H9 (cell line): ENCODE measurements around the gene ADTRP. TPM values are rescaled to one million over a fixed set of nuclear protein-coding genes. Genes with fewer than 3 reads are reported as not detected.

Experiments used
- DNase-seq: peaks from one replicate; pipeline ENCODE4 v3.0.0-alpha.2; 2017
- H2AFZ ChIP-seq: one replicate; pipeline ENCODE4 v1.6.1; 2013; ENCODE audit warnings: mild to moderate bottlenecking, low read length, control low read depth, moderate library complexity
- H2AK5ac ChIP-seq: 2 replicates; pipeline ENCODE4 v1.6.1; 2013; ENCODE audit warnings: low read length, control low read depth, mixed read lengths; ENCODE audit not compliant: insufficient read length
- H2BK120ac ChIP-seq: one replicate; pipeline ENCODE4 v1.6.1; 2013; ENCODE audit warnings: low read depth, mild to moderate bottlenecking, low read length, control low read depth, inconsistent platforms; ENCODE audit not compliant: poor library complexity, severe bottlenecking
- H2BK12ac ChIP-seq: 2 replicates; pipeline ENCODE4 v1.6.1; 2013; ENCODE audit warnings: low read length, control low read depth, mixed read lengths, low read depth; ENCODE audit not compliant: insufficient read length
- H2BK15ac ChIP-seq: 2 replicates; pipeline ENCODE4 v1.6.1; 2013; ENCODE audit warnings: low read depth, low read length, control low read depth
- H2BK20ac ChIP-seq: one replicate; pipeline ENCODE4 v1.6.1; 2013; ENCODE audit warnings: low read depth, mild to moderate bottlenecking, low read length, control low read depth, inconsistent platforms; ENCODE audit not compliant: poor library complexity, severe bottlenecking
- H2BK5ac ChIP-seq: 2 replicates; pipeline ENCODE4 v1.6.1; 2013; ENCODE audit warnings: low read length, control low read depth, mixed read lengths; ENCODE audit not compliant: insufficient read length
- H3K14ac ChIP-seq: 2 replicates; pipeline ENCODE4 v1.6.1; 2013; ENCODE audit warnings: low read length, control low read depth; ENCODE audit not compliant: insufficient read depth
- H3K18ac ChIP-seq: 2 replicates; pipeline ENCODE4 v1.6.1; 2013; ENCODE audit warnings: low read depth, mild to moderate bottlenecking, mixed read lengths, low read length, control low read depth; ENCODE audit not compliant: insufficient read length
- H3K23ac ChIP-seq: 2 replicates; pipeline ENCODE4 v1.6.1; 2013; ENCODE audit warnings: low read length, control low read depth, mixed read lengths, low read depth; ENCODE audit not compliant: insufficient read length
- H3K23me2 ChIP-seq: 2 replicates; pipeline ENCODE4 v1.6.1; 2013; ENCODE audit warnings: low read depth, mild to moderate bottlenecking, mixed read lengths, low read length, control low read depth; ENCODE audit not compliant: insufficient read length, poor library complexity, severe bottlenecking
- H3K27ac ChIP-seq: 2 replicates; pipeline ENCODE4 v1.5.1; 2013; ENCODE audit warnings: low read length, control low read depth, mixed read lengths, low read depth; ENCODE audit not compliant: insufficient read length
- H3K27me3 ChIP-seq: 2 replicates; pipeline ENCODE4 v1.6.1; 2013; ENCODE audit warnings: low read length, control low read depth, inconsistent platforms; ENCODE audit not compliant: insufficient read depth
- H3K4ac ChIP-seq: 2 replicates; pipeline ENCODE4 v1.6.1; 2013; ENCODE audit warnings: low read depth, mild to moderate bottlenecking, control low read depth, inconsistent platforms, low read length, moderate library complexity
- H3K4me1 ChIP-seq: 2 replicates; pipeline ENCODE4 v1.6.1; 2013; ENCODE audit warnings: low read length, control low read depth, inconsistent platforms; ENCODE audit not compliant: insufficient read depth
- H3K4me2 ChIP-seq: 2 replicates; pipeline ENCODE4 v1.6.1; 2013; ENCODE audit warnings: low read length, control low read depth, mixed read lengths; ENCODE audit not compliant: insufficient read length, insufficient read depth
- H3K56ac ChIP-seq: 2 replicates; pipeline ENCODE4 v1.6.1; 2013; ENCODE audit warnings: low read depth, mild to moderate bottlenecking, mixed read lengths, low read length, control low read depth; ENCODE audit not compliant: insufficient read length
- H3K79me1 ChIP-seq: 2 replicates; pipeline ENCODE4 v1.6.1; 2013; ENCODE audit warnings: low read depth, mild to moderate bottlenecking, moderate library complexity, low read length, control low read depth, inconsistent platforms; ENCODE audit not compliant: insufficient read depth, poor library complexity, severe bottlenecking
- H3K79me2 ChIP-seq: 2 replicates; pipeline ENCODE4 v1.6.1; 2013; ENCODE audit warnings: low read length, control low read depth, inconsistent platforms; ENCODE audit not compliant: insufficient read depth
- H3K9ac ChIP-seq: 2 replicates; pipeline ENCODE4 v1.6.1; 2013; ENCODE audit warnings: low read length, control low read depth, mixed read lengths; ENCODE audit not compliant: insufficient read length; ENCODE audit errors: extremely low read depth
- H3K9me3 ChIP-seq: one replicate; pipeline ENCODE4 v1.6.1; 2013; ENCODE audit warnings: low read depth, low read length, inconsistent platforms; ENCODE audit not compliant: control insufficient read depth
- H3T11ph ChIP-seq: one replicate; pipeline ENCODE4 v1.6.1; 2013; ENCODE audit warnings: mild to moderate bottlenecking, low read length, control low read depth, inconsistent platforms
- H4K20me1 ChIP-seq: one replicate; pipeline ENCODE4 v1.6.1; 2013; ENCODE audit not compliant: control insufficient read depth, insufficient read length, insufficient read depth
- H4K5ac ChIP-seq: 2 replicates; pipeline ENCODE4 v1.6.1; 2013; ENCODE audit warnings: low read depth, mild to moderate bottlenecking, mixed read lengths, low read length, control low read depth; ENCODE audit not compliant: insufficient read length
- H4K8ac ChIP-seq: replicated peaks from 2 replicates; pipeline ENCODE4 v1.6.1; 2013; ENCODE audit warnings: low read length, control low read depth, mixed read lengths, low read depth; ENCODE audit not compliant: insufficient read length
- H4K91ac ChIP-seq: 2 replicates; pipeline ENCODE4 v1.6.1; 2013; ENCODE audit warnings: low read depth, mild to moderate bottlenecking, moderate library complexity, mixed read lengths, low read length, control low read depth; ENCODE audit not compliant: insufficient read length
- H3K27ac Mint-ChIP-seq, 3 experiments: 2 replicates in 2 of 3; 3 replicates in 1 of 3; pipeline ENCODE4 v1.8.0; 2020 to 2021; ENCODE audit warnings: mixed read lengths in 3 of 3, mild to moderate bottlenecking in 1 of 3, moderate library complexity in 1 of 3
- H3K27me3 Mint-ChIP-seq: 2 replicates; pipeline ENCODE4 v1.8.0; 2021; ENCODE audit warnings: low read depth, mild to moderate bottlenecking, moderate library complexity, mixed read lengths
- H3K36me3 Mint-ChIP-seq, 3 experiments: 2 replicates in 2 of 3; 3 replicates in 1 of 3; pipeline ENCODE4 v1.8.0; 2020 to 2021; ENCODE audit warnings: low read depth in 3 of 3, mixed read lengths in 3 of 3; ENCODE audit not compliant: insufficient read depth in 1 of 3
- H3K4me1 Mint-ChIP-seq, 2 experiments: 2 replicates each; pipeline ENCODE4 v1.8.0; 2020; ENCODE audit warnings: mixed read lengths in 2 of 2
- H3K4me3 Mint-ChIP-seq, 2 experiments: 2 replicates in 1 of 2; 3 replicates in 1 of 2; pipeline ENCODE4 v1.8.0; 2020 to 2021; ENCODE audit warnings: mild to moderate bottlenecking in 2 of 2, mixed read lengths in 2 of 2, moderate library complexity in 1 of 2
- H3K9me3 Mint-ChIP-seq, 2 experiments: 2 replicates in 1 of 2; 3 replicates in 1 of 2; pipeline ENCODE4 v1.8.0; 2020; ENCODE audit warnings: mild to moderate bottlenecking in 2 of 2, mixed read lengths in 2 of 2, moderate library complexity in 1 of 2
- WGBS: extraction: QIAGEN DNeasy Blood & Tissue Kit; methylation state at CpG from one replicate; pipeline ENCODE4 v1.1.7; 2013; ENCODE audit warnings: missing lambda C conversion rate, low lambda C conversion rate, mixed read lengths; ENCODE audit not compliant: insufficient read length; ENCODE audit errors: extremely low coverage; 5-methylcytosine and 5-hydroxymethylcytosine counted together
- total RNA-seq: library from RNA; stranded (reverse); gene quantifications from 2 replicates; pipeline ENCODE4 v1.2.1, GENCODE V29; 2021
- TF ChIP-seq, protein P1 (sequence below): fragments of 200-600 bp; sonication (generic); conservative IDR thresholded peaks from 3 replicates; pipeline ENCODE4 v1.8.0; 2021; ENCODE audit warnings: antibody characterized with exemption, mild to moderate bottlenecking

ADTRP gene
- total RNA-seq, 1 experiment from 2014 or later: not detected

DNA sequence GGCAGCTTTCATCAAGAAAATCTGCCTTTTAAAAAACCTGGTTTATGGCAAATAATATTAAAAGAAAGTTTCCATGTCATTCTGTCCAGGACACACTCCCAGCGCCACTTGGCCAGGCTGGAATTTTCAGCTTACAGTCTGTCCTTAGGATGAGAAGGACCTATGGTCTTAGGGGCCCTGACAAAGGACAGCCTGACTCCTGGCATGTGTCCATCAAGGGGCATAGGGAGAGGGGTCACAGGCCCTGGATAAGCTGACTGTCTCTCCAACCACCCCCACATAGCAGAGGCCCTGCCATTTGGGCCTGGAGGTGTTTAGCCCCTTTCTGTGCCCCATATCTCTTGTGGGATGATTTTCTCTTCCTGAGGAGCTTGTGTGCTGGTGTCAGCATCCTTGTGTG lies 60.6 kb downstream of the ADTRP start:
- no peak overlapping the region for H3K27ac ChIP-seq
- H3K4me3 Mint-ChIP-seq: no peak overlapping the region
- H3K4me2 ChIP-seq: no peak overlapping the region
- no peak overlapping the region for H3K27ac Mint-ChIP-seq
- H2BK20ac ChIP-seq: no peak overlapping the region
- H2AK5ac ChIP-seq: no peak overlapping the region
- H2AFZ ChIP-seq: no peak overlapping the region
- no peak overlapping the region for H2BK12ac ChIP-seq
- H3K27me3 Mint-ChIP-seq: no peaks in the 10 kb centered on the region
- no peaks in the 10 kb centered on the region for H3K9me3 ChIP-seq
- WGBS: no CpG with 5 or more reads among the region's 1 CpG
- no peaks in the 10 kb centered on the region for H3K79me1 ChIP-seq
- H4K20me1 ChIP-seq: no peaks in the 10 kb centered on the region
- no peak overlapping the region for H4K8ac ChIP-seq
- H3K56ac ChIP-seq: no peak overlapping the region
- H4K5ac ChIP-seq: no peak overlapping the region
- no peak overlapping the region for H3T11ph ChIP-seq
- TF ChIP-seq, protein P1, sequence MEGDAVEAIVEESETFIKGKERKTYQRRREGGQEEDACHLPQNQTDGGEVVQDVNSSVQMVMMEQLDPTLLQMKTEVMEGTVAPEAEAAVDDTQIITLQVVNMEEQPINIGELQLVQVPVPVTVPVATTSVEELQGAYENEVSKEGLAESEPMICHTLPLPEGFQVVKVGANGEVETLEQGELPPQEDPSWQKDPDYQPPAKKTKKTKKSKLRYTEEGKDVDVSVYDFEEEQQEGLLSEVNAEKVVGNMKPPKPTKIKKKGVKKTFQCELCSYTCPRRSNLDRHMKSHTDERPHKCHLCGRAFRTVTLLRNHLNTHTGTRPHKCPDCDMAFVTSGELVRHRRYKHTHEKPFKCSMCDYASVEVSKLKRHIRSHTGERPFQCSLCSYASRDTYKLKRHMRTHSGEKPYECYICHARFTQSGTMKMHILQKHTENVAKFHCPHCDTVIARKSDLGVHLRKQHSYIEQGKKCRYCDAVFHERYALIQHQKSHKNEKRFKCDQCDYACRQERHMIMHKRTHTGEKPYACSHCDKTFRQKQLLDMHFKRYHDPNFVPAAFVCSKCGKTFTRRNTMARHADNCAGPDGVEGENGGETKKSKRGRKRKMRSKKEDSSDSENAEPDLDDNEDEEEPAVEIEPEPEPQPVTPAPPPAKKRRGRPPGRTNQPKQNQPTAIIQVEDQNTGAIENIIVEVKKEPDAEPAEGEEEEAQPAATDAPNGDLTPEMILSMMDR: no peak
- no peak overlapping the region for H2BK120ac ChIP-seq
- H3K36me3 Mint-ChIP-seq: peaks cover 0 to 3% (median 0%) of the 10 kb centered on the region in 3 experiments; a peak in 1 of 7 replicates
- DNase-seq: no peak
- H3K4ac ChIP-seq: no peak overlapping the region
- H3K23ac ChIP-seq: no peak overlapping the region
- no peak overlapping the region for H3K9ac ChIP-seq
- no peak overlapping the region for H3K14ac ChIP-seq
- H2BK15ac ChIP-seq: no peak overlapping the region
- H4K91ac ChIP-seq: no peak overlapping the region
- no peaks in the 10 kb centered on the region for H3K27me3 ChIP-seq
- H3K4me1 ChIP-seq: no peaks in the 10 kb centered on the region
- H3K23me2 ChIP-seq: no peaks in the 10 kb centered on the region
- H3K4me1 Mint-ChIP-seq: peaks cover 5 to 7% of the 10 kb centered on the region in 2 experiments; a peak in 2 of 4 replicates
- no peaks in the 10 kb centered on the region for H3K79me2 ChIP-seq
- no peak overlapping the region for H2BK5ac ChIP-seq
- H3K18ac ChIP-seq: no peak overlapping the region
- H3K9me3 Mint-ChIP-seq: peaks cover 0 to 1% of the 10 kb centered on the region in 2 experiments; a peak in 2 of 5 replicates
